Subcutaneous adipose tissue (tissue), 4 donors: ENCODE measurements around the gene CFTR. TPM values are rescaled to one million over a fixed set of nuclear protein-coding genes. Genes with fewer than 3 reads are reported as not detected.

Source experiments
- total RNA-seq, 4 donors: library from RNA; depleted of rRNA; stranded (reverse); fragments of >200 nt; gene quantifications; one replicate each; pipeline ENCODE4 v1.1.0, GENCODE V29; 2016
- TF ChIP-seq, protein P1 (sequence below): fragments of 450-650 bp; IDR thresholded peaks from one replicate; pipeline ENCODE4 v1.5.1; 2016; ENCODE audit warnings: low read depth, mild to moderate bottlenecking, control low read depth, antibody characterized with exemption, moderate library complexity

Gene CFTR
- total RNA-seq, result 1 to 10 TPM in 1 of 4 donors, not detected in 3; 2.6 TPM

DNA sequence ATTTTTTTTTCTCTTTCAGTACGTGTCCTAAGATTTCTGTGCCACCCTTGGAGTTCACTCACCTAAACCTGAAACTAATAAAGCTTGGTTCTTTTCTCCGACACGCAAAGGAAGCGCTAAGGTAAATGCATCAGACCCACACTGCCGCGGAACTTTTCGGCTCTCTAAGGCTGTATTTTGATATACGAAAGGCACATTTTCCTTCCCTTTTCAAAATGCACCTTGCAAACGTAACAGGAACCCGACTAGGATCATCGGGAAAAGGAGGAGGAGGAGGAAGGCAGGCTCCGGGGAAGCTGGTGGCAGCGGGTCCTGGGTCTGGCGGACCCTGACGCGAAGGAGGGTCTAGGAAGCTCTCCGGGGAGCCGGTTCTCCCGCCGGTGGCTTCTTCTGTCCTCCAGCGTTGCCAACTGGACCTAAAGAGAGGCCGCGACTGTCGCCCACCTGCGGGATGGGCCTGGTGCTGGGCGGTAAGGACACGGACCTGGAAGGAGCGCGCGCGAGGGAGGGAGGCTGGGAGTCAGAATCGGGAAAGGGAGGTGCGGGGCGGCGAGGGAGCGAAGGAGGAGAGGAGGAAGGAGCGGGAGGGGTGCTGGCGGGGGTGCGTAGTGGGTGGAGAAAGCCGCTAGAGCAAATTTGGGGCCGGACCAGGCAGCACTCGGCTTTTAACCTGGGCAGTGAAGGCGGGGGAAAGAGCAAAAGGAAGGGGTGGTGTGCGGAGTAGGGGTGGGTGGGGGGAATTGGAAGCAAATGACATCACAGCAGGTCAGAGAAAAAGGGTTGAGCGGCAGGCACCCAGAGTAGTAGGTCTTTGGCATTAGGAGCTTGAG is at the start of gene CFTR:
CFTR (plus strand) TSS at position 801 of the 830 bp plus-strand sequence. CDS start 70 bp downstream, outside the sequence.
- TF ChIP-seq, protein P1, sequence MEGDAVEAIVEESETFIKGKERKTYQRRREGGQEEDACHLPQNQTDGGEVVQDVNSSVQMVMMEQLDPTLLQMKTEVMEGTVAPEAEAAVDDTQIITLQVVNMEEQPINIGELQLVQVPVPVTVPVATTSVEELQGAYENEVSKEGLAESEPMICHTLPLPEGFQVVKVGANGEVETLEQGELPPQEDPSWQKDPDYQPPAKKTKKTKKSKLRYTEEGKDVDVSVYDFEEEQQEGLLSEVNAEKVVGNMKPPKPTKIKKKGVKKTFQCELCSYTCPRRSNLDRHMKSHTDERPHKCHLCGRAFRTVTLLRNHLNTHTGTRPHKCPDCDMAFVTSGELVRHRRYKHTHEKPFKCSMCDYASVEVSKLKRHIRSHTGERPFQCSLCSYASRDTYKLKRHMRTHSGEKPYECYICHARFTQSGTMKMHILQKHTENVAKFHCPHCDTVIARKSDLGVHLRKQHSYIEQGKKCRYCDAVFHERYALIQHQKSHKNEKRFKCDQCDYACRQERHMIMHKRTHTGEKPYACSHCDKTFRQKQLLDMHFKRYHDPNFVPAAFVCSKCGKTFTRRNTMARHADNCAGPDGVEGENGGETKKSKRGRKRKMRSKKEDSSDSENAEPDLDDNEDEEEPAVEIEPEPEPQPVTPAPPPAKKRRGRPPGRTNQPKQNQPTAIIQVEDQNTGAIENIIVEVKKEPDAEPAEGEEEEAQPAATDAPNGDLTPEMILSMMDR, result no peak

DNA sequence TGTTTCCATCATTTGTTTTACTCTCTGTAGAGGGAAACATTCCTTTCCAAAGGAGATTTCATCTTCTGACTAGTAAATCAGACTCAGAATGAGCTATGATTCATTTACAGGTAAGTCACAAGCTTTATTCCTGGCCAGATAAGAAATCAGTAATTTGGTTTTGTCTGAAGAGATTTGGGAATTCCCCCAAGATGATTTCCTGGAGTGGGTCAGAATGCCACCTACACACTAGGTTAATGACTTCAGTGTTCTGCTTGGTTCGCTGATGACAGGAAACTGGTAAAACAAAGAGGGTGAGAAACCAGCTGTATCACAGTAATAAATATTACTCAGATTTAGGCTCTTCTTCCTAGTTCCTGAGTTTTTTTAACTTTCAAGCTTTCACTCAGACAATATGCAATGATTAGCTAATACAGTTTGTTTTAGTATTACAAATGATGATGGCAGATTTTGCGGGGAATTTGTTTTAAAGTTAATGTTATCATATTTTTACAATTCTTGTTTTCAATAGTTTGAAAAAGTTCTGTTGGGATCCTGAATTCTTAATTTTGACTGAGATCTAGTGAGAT is 44.3 kb upstream of the CFTR start:
- TF ChIP-seq, protein P1, result no peak

DNA sequence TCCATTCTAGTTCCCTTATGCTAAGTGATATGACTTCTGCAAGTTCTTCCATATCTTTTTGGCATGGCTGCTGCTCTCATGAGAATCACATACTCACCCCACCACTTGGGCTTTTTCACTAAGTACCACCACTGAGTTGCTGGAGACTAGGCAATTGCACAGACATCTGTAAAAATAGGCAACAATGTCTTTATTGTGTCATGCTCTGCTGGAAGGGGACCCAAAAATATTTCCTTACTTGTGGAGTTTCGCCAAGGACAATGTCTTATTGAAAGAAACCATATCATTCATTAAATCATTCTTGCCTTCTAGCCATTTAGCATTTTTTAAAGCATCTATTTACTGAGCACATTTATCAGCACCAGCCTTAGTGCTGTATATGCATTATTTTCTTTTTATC is 35.2 kb upstream of the CFTR start:
- TF ChIP-seq, protein P1, result no peak

- TF ChIP-seq, protein P1, result no peak
These were observed 34.6 kb upstream of the CFTR start for GRCh38 chr7:117445206-117445605.

- TF ChIP-seq, protein P1, result no peak
These were observed 33.5 kb upstream of the CFTR start for GRCh38 chr7:117446220-117446815.

DNA sequence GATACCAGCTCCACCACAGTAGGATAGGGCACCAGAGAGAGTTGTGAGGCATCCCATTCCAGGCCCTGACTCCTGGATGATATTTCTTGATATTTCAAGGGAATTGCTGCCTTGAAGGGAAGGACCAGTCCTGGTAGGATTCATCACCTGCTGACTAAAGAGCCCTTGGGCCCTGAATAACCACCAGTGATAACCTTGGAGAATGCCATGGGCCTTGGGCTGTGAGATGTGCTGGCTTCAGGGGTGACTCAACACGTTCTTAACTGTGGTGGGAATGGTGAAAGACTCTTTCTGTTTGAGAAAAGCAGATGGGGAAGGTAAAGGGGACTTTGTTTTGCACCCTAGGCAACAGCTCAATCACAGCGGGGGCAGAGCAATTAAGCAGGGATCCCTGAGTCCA is 31.2 kb upstream of the CFTR start:
- TF ChIP-seq, protein P1, result no peak

- TF ChIP-seq, protein P1, result no peak
These were observed 20.7 kb upstream of the CFTR start for GRCh38 chr7:117458977-117459583.
